HG03520 (cell line): ENCODE measurements around the gene TSPAN6.

Experiments
- ATAC-seq: cut with Tn5 transposase; IDR thresholded peaks from one replicate; pipeline ENCODE4 v1.9.1; 2021; ENCODE audit warnings: mild to moderate bottlenecking, moderate library complexity; ENCODE audit not compliant: unreplicated experiment

Gene TSPAN6, protein sequence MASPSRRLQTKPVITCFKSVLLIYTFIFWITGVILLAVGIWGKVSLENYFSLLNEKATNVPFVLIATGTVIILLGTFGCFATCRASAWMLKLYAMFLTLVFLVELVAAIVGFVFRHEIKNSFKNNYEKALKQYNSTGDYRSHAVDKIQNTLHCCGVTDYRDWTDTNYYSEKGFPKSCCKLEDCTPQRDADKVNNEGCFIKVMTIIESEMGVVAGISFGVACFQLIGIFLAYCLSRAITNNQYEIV

DNA sequence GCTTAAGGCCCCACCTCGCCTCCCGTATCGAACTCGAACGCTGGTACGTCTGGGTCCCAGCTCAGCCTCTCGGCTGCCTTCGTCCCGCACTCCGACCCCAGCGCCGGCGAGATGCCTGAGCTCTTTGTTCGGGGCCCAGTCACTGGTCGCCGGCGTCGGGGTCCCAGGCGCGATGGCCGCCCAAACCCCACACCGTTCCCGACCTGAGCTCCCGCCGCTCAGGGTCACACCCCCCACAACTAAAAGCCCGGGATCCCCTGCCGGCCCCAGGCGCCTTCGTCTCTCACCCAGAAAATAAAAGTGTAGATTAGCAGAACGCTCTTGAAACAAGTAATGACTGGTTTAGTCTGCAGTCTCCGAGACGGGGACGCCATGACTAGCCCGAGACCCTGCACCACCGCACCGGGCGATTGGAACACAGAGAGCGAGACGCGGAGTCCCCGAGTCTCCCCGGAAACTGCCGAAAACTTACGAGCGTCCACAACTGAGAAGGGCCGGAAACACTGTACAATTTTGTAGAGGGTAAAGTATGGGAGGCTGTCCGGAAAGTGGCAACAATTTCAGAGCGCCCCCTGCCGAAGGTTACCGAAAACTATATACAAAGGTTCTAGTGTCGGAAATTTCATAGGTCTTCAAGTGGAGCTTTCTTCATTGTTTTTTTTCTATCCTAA, at the start of gene TSPAN6:
Gene TSPAN6 (minus strand): TSS at position 486 of the 671 bp plus-strand sequence. CDS start 112 bp downstream, at position 374.
- peak; percentile 95 for ATAC-seq

DNA sequence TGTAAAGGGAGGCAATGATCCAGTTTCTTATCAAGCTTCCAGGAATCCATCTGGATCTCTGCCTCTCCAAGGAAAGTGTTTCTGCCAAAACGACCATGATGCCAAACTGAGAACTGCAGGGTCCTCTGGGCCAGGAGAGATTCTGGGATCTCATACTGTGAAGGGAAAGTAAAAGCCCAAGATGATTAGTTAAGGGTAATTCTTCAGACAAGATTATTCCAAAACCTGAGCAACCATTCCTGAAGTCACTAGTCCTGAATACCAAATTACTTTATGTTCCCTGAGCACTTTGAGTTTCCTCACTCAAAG, 49.3 kb upstream of the TSPAN6 start:
- ATAC-seq, result no peak

DNA sequence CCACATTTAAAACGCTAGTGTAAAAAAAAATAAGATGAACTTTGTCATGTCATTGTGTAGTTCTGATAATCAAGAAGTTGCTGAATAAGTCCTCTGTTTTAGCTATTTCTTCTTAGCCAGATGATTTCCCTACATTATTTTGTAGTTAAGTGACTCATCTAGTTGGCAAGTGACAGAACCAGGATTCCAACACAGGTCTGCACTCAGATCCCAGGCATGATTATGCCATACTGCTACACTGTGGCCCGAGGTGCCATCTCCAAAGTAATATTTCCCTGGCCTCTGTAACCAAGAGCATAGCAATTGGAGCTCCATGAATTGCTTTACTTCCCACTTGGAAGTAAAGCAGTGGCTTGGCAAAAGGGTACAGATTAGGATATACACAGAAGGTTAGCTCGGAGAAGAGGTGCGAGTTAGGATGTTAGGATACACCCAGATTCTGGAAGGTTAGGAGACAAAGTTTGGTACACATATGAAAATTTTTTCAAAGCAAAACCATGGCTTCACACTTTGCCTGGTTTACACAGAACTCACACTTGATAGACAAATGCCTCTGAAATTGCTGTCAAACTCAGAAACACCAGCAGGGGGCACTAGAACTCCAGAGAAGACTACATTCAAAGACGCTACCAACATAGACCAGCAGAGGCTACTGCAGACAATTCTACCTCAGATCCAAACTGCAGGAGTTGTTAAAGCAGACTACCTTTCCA, 48.8 kb upstream of the TSPAN6 start:
- ATAC-seq, result peak; percentile 76

DNA sequence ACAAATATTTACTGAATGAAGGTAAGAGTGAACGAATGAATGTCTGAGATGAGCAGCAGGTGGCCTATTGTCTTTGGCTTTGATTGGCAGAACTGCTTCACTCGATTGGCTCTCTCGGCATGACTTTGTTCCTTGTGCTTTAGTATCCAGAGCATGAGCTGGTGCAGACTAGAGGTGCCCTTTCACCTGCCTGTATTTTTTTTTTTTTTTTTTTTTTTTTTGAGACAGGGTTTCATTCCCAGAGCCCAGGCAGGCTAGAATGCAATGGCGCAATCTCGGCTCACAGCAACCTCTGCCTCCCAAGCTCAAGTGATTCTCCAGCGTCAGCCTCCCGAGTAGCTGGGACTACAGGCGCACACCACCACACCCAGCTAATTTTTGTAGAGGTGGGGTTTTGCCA, 46.3 kb upstream of the TSPAN6 start:
- ATAC-seq, result no peak

DNA sequence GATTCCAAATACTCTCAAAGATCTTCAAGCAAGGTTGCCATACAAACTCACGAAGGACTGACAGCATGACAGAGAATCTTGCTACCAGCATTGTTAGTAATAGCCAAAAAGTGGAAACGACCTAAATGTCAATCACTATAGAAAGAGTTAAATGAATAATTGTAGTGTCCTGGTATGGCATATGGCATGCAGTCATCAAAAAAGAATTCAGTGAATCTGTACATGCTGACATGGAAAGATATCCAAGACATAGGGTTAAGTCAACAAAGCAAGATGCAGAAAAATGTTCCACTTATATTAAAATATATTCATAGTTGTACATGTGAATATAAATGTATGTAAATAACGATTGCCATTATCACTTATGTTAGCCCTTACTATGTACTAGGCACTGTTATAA, 45.0 kb upstream of the TSPAN6 start:
- no peak for ATAC-seq

GRCh38 chrX:100680756-100681155, 44.1 kb upstream of the TSPAN6 start:
- no peak for ATAC-seq

DNA sequence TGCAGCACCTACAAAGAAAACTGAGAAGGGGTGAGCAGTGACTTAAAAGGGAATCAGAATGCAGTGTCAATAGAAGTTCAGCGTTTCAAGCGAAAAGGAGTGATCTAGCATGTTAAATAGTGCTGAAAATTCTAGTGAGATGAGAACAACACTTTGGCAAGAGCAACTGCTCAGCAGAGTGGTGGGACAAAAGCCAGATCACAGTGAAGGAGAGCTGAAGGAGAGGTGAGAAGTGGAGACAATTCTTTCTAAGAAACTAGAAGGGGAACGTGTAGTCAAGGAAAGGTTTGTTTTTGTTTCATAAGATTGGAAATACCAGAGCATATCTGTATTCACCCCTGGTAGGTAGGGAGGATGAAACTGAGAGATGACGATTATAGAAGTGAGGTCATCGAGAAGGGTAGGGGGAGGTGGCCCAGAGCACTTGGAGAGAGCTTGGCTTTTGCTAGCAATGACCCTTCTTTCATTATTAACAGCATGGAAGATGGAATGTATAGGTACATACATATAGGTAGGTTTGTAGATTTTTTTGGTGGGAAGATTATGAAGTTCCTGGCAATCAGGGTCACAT, 41.1 kb upstream of the TSPAN6 start:
- no peak for ATAC-seq

DNA sequence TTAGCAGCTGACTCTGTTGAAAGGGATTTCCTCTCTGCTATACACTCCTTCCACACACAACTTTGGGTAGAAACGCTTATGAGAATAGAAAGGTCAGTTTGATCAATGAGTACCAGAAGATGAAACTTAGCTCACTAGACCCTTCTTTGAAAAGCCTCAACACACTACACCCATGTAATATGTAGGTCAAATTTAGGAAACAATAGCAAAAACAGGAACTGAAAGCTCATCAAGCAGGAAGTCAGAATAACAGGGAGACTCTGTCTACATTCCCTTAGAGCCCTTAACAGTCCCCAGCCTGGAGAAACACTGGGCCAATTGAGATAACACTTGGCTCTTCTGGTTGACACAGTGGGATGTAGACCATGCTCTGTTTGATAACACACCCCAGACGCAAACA, 38.1 kb upstream of the TSPAN6 start:
- ATAC-seq, result no peak

DNA sequence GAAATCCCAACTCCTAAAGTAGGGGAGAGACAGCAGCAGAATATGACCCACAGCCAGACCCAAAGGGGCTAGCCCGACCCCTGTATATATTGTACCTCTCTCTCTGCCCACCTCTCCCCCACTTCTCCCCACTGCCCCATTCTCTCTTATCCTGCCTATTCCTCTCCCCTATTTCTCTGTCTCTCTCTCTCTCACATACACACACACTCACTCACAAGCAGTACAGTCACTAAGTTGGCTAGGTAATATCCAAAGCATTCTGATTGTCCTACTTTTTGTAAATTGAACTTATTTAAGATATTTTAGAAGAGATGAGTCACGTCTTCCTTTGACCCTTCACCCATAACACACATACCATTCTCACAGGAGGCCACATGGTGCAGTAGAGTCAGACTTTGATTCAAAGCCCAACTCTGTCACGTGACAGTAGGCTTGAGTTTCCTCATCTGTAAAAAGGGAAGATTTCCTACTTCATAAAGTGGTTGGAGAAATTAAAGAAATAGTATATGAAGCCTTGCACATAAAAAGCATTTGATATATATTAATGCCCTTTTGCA, 36.9 kb upstream of the TSPAN6 start:
- ATAC-seq, result no peak

DNA sequence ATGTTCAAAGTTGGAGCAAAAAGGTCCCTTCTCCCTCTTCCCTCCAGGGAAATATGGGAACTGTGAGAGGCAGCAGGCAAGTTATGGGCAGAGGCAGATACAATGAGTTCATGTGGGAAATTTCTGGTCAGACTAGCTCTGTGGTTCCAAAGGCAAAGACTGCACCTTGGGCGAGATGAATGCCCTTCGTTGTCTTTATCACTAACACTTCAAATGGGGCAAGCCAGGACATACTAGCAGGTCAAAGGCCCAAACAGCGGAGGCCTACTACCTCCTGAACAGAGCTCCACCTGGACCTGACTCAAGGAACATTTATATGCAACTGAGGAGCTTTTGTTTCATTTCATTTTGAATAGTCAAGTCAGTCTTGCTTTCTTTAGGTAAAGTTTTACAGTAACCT, 36.4 kb upstream of the TSPAN6 start:
- no peak for ATAC-seq

DNA sequence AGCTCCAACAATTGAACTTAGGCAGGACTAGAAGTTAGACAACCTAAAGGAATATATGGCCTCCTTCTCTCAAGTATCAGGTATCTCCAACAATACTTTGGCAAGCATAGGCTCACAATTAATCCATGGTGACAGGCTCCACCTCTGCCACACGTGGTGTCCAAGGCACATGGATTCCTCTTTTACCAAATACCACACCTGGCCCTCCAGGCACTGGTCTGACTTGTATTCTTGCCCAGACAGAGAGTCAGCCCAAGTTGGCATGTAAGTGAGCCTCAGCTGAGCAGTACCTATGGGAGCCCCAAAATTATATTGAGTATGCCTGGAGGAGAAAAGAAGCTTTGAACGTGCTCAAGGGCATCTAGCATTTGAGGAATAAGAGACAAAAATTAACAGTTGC, 27.0 kb upstream of the TSPAN6 start:
- ATAC-seq, result no peak

DNA sequence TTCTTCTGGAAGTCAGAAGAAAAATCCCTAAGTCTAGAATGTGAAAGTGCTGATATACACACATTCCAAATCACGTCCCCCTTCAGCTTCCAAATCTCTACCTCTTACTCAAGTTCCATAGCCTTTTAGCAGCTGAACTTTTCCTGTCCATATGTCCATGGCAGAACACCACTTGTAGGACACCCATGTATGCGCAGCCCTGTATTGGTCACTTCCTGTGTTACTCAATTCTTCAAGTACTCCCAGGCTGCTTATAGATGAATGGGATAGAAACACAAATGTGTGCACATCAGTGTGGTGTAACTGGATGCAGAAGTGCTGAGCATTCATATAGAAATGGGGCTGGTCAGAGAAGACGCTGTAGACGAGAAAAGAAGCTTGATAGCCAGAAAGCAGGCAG, 26.2 kb upstream of the TSPAN6 start:
- ATAC-seq, result no peak

- ATAC-seq, result no peak
These were observed 25.6 kb upstream of the TSPAN6 start for GRCh38 chrX:100662170-100662569.

- ATAC-seq, result no peak
These were observed 23.0 kb upstream of the TSPAN6 start for GRCh38 chrX:100659431-100660137.

DNA sequence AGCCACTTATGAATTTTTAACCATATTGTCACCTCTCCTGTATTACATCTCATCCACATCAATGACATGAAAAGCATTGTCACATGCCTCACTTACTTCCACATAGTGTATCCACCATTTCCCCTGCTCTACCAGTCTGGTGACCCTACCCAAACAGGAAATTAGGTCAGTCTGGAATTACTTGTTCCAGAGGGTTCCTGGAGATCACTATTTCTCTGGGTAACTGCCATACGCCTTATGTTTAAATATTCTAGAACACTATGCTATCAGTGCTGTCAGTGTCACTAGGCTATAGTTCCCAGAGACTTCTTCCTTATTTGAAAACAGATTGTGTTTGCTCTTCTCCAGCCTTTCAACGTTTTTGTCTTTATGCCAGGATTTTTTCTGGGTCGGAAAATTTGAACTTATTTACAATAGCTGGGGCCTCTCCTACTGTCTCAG, 22.4 kb upstream of the TSPAN6 start:
- ATAC-seq, result no peak

DNA sequence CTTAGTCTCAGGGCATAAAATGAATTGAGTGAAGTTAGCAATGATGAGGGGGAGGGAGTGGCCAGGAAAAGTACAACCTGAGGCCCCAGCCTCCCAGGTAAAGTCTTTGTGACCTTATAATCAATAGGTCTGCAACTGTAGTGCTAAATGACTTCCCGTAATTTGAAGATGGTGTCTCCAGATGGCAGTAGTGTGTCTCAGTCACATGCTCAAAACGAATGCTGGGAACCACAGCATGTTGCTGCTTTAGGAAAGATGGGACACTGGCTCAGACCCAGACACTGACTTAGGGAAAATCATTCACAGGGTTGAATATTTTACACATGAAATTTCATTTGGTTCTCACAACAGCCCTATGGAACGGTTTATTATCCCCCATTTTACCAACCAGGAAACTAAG, 17.7 kb upstream of the TSPAN6 start:
- ATAC-seq, result no peak

DNA sequence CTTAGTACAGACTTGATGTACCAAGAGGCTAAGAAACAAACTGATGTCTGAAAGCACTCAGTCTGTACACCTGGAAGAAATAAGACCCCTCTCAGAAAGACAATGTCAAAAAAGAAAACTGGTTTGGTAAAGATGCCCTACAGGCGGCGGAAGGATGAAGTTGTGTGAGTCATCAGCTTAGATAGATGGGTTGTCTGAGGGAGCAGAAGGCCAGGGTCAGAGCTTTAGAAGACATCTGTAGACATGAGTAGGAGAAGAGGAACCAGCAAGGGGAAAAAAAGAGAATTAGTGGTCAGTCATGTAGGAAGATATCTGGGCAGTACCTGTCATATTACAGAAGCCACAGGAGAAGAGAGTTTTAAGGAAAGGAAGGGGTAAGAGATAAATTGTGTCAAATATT, 15.7 kb upstream of the TSPAN6 start:
- ATAC-seq, result no peak

DNA sequence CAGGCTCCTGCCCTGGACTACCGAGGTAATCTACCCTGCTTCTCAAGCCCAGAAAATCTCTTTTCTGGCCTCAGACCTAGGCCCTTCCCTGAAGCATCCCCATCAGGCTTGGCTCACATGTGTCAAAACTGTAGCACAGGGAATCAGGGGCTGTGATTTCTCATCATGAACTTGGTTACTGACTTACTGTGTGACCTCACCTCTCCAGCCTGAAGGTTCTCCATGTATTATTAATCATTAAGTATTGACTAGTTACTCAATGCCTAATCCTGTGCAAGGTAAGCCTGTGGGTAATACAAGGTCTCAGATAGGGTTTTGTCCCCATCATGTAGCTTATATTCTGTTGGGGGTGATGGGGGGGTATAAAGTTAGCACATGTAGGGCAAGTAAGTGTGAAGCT, 14.2 kb upstream of the TSPAN6 start:
- no peak for ATAC-seq

GRCh38 chrX:100649550-100650356, 13.1 kb upstream of the TSPAN6 start:
- no peak for ATAC-seq
